Glomerular endothelial cell (primary cell): ENCODE measurements around the gene VAT1. TPM values are rescaled to one million over a fixed set of nuclear protein-coding genes. Genes with fewer than 3 reads are reported as not detected.
"Not testable (repeated sequence)": the region's sequence is repeated elsewhere in the genome, so short reads cannot be mapped to it uniquely, and the experiment has no call there.

Experiments used
- DNase-seq: peaks from one replicate; pipeline ENCODE4 v3.0.0-alpha.2; 2011; ENCODE audit warnings: low read depth, low spot score; ENCODE audit errors: extremely low read depth
- total RNA-seq: library from RNA; depleted of rRNA; stranded (reverse); fragments of >200 nt; gene quantifications from 2 replicates; pipeline ENCODE4 v1.2.3, GENCODE V29; 2015

The VAT1 gene
- 602 and 750 TPM in 2 replicates for total RNA-seq

- DNase-seq, result no peak
Measured at GRCh38 chr17:43021741-43022512, at the start of gene VAT1. TSS of gene VAT1 (minus strand) at chr17:43022385. CDS start at chr17:43022322, 63 bp downstream.

DNA sequence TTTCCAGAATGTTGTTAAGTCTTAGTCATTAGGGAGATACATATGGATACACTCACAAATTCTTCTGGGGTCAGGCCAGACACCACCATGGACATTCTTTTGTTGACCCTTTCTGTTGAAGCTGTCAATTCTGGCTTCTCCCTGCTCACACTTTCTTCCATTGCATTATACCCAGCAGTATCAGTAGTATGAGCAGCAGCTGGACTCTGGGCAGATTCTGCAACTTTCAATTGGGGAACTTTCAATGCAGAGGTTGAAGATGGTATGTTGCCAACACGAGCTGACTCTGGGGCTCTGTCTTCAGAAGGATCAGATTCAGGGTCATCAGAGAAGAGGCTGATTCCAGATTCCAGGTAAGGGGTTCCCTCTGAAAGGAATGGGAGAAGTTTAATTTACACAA lies 48.7 kb upstream of the VAT1 start:
- DNase-seq, result no peak

DNA sequence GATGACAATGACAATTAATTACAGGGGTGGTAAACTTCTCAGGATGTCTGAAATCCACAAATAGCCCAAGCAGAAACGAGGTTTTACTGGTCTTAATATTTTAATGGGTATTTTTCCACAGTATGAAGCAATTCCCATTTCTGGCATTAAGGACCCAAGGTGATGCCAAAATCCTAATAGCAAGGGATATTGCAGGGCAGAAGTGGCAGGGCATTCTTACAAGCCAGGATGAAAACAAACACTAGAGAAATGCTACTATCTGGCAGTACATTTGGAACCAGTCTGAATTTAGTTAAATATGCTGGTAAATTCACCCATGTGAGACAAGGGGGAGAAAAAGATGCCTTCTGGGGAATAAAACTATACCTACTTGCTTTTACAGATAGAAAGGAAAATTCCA lies 48.1 kb upstream of the VAT1 start:
- no peak for DNase-seq

DNA sequence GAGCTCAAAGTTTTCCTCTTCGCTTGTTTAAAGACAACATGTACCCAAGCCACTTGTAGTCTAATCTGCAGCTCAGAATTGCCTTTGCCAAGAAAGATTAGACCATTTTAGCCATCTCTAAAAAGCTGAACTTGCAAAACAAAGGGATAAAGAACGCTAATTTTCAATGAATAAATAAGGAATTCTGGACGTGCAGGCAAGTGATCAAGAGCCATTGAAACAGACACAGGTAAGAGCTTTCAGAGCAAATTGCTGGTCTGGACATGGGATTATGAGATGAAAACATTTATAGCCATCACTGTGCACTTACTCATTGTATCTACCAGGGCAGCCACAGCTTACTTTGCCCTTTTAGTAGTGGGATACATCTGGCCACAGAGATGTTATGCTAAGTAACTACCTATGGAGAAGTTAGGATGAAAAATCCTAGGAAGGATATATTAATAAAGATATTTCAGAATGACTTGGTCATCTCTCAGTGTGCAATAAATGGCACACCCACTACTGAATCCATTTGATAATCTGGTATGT lies 47.2 kb upstream of the VAT1 start:
- DNase-seq, result no peak

- no peak for DNase-seq
Measured at GRCh38 chr17:43068570-43069367, 46.6 kb upstream of the VAT1 start.

DNA sequence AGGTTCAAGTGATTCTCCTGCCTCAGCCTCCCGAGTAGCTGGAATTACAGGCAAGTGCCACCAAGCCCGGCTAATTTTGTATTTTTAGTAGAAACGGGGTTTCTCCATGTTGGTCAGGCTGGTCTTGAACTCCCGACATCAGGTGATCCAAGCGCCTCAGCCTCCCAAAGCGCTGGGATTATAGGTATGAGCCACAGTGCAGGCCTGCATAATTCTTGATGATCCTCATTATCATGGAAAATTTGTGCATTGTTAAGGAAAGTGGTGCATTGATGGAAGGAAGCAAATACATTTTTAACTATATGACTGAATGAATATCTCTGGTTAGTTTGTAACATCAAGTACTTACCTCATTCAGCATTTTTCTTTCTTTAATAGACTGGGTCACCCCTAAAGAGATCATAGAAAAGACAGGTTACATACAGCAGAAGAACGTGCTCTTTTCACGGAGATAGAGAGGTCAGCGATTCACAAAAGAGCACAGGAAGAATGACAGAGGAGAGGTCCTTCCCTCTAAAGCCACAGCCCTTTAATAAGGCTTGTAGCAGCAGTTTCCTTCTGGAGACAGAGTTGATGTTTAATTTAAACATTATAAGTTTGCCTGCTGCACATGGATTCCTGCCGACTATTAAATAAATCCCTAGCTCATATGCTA lies 40.9 kb upstream of the VAT1 start:
- no peak for DNase-seq

GRCh38 chr17:43056051-43056450 lies 33.9 kb upstream of the VAT1 start:
- DNase-seq, result no peak

DNA sequence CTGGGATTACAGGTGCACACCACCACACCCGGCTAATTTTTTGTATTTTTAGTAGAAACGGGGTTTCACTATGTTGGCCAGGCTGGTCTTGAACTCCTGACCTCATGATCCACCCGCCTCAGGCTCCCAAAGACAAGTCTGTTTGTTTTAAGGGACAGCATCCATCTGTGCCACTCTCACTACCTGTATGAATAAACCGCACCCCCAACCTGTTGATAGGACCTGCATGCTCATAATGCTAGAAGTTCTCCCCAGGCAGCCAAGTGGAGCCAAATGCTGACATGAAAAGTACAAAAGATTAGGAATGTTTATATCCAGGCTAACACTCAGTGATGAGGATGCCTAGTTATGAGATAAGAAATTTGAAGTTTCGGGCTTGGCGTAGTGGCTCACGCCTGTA lies 30.8 kb upstream of the VAT1 start:
- DNase-seq, result not testable (repeated sequence)

- DNase-seq, result no peak
Measured at GRCh38 chr17:43051969-43052368, 29.8 kb upstream of the VAT1 start.

- no peak for DNase-seq
Measured at GRCh38 chr17:43044024-43044423, 21.8 kb upstream of the VAT1 start.

- DNase-seq, result no peak
Measured at GRCh38 chr17:43043307-43043706, 21.1 kb upstream of the VAT1 start.

DNA sequence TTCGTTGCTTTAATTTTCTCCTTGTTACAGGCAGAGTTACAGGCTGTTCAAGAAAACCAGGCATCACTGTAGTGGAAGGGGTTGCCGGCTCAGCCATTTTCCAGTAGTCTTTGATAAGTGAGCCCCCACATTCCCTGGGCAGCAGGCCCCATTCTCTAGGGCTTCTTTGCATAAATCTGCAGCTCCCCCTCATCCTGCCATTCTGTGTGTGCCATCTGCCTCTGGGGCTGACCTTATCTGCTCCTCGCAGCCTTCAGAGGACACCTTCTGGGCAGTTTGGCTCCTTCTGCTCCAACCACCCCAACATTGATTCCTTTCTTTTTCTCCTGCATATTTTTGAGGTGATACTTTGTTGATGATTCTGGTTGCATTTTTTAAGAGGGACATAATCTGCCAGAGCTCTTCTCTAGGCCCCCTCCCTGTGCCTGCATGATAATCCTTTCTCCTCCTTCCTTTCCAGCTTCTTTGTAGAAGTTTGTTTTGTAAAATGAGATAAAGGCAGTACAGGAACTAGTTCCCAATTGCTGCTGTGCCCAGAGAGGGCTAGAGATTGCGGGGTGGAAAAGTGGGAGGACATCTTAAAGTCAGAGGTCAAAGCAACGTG lies 19.9 kb upstream of the VAT1 start:
- DNase-seq, result no peak

DNA sequence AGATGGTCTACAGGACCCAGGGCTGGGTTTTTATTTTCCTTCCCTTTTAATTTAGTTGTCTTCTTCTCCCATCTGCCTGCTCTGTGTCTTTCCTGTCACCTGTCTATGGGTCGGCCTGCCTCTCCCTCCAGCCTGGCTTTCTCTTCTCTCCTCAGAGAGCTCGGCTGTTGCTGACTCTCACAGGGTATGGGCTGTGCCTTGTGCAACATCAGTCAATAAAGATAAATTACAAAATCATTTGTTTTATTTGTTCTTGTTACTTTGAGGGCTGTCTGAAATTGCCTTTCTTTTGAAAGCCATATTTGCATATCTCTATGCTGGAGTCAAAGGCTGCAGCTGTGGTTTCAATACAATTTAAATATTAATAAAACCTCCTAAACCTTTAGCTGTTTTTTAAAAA lies 18.5 kb upstream of the VAT1 start:
- no peak for DNase-seq

DNA sequence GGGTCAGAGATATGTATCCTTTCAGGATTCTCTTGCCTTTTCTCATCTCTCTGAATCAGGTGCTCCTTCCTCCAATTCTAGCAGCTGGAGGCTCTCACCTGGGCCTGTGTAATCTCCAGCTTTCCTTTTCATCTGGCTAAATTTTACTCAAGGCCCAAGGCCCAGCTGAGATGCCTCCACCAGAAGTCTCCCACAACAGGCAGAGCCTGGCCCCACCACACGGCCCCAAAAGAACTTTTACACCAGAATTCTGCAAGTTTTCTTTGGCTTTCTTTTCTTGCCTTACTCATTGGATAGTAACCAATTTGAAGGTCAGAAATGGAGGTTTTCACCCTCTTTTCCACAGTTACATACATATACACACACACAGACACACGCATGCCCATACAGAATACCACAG lies 17.5 kb upstream of the VAT1 start:
- DNase-seq, result no peak

DNA sequence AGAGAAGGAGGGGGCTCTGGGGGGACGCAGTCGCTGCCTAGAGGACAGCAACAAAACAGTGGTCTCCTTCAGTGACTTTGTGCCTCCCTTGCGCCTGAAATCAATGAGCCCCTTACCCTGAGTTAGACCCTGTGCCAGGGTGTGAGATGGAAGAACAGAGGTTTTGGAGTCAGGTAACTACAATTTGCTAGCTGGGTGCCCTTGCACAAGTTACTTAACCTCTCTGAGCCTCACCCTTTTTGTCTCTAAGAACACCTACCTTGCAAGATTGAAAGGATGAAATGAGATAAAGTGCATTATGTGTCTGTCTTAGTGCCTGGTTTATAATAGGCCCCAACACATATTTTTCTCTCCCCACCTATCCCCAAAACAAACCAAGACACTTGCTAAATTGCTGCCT lies 12.7 kb upstream of the VAT1 start:
- DNase-seq, result no peak

DNA sequence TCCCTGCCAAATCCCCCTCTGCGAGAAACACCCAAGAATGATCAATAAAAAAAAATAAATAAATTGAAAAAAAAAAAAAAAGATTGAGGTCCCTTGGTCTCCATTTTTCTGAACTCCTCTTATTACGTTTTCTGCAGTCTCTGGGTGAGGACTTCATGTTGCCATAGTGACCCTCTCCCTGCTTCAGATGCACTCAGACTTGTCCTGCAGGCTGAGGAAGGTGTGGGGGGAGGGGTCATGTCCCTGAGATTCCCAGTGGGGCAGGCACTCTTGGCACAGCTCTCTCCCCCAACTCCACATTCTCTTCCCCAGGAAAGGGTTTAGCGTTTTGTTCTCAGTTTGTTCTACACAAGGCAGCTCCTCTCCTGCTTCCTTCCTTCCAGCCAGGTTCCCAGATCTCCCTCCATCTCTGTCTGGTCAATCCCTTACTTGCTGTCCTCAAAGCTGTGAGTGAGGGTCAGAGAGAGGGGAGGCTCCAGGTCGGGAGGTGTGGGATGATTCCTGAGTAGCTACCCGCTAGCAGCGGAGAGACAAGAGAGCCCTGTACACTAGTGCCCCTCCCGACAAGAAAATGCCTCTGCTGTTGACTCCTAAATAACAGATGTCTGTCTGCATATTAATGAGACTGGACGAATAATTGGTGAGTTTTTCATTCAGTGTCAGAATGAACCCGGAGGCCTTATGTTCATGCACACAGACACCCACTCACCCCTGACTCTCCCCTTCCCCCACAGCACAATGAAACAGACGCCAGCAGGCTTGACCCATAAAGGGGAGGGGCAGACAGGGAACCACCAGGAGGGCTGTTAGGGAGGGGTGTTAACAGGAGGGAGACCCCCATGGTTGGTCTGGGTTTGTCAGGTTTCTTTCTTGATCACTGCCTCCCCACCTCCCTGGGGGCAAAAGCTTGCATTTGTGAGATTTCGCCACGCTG lies 12.0 kb upstream of the VAT1 start:
- DNase-seq, result no peak

DNA sequence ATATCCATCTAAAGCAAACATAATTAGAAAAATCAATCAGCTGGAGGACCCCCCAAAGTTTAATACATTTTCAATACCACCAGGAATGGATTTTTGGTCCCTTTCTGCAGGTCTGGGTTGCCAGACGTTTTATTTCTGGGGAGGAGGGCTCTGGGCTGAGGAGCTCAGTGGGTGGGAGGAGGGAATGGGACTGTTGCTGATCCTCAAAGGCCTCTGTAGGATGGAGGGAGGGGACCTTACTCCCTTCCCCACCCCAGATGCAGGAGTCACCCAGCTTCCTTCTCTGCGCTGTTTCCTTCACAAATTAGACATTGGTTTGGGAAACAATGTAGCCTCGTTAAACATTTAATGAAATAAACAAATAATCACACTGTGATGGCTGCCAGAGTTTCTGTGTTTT lies 9.5 kb upstream of the VAT1 start:
- no peak for DNase-seq

DNA sequence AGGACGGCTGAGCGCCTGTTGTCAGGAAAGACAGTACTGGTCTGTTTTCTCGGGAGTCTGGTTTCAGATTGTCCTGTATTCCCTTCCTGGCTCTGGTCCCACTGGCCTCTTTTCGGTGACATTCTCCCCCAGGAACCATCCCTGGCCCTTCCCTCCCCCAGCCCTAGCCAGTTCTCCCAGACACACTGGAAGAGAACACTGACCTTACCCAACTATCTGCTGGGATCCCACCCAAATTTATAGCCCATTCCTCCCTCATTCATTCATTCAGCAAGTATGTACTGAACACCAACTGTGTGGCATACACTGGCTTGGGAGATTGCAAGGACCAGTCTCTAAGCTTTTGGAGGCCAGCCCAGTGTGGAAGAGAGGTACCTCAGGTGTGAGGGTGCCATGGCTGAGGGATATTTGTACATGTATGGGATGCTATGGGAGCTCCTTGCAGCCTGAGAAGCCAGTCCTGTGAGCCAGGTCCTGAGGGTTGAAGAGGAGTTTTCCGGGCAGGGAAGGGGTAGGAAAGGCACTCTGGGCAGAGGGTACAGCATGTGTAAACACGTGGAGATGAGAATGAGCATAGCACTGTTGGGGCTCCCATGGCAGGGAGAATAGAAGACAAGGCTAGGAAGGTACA lies 8.1 kb upstream of the VAT1 start:
- DNase-seq, result no peak

- DNase-seq, result no peak
Measured at GRCh38 chr17:43028221-43028861, 6.2 kb upstream of the VAT1 start.
